NCI-H345 (cell line): Measurements from ENCODE around the gene PPIL3.

Source experiments
- DNase-seq: peaks from one replicate; lab custom pipeline; 2025; lab: John Stamatoyannopoulos, UW

The PPIL3 gene

GRCh38 chr2:200860092-200860795 lies 28.6 kb downstream of the PPIL3 start:
- DNase-seq, result no peak

GRCh38 chr2:200856806-200857205 lies 32.1 kb downstream of the PPIL3 start:
- no peak for DNase-seq

- no peak for DNase-seq
These were observed 36.3 kb downstream of the PPIL3 start for GRCh38 chr2:200852605-200853004.

GRCh38 chr2:200851398-200852248 lies 37.3 kb downstream of the PPIL3 start:
- DNase-seq, result no peak

GRCh38 chr2:200850512-200851256 lies 38.2 kb downstream of the PPIL3 start:
- no peak for DNase-seq

- no peak for DNase-seq
These were observed 40.9 kb downstream of the PPIL3 start for GRCh38 chr2:200847939-200848338.

- DNase-seq, result no peak
These were observed 41.6 kb downstream of the PPIL3 start for GRCh38 chr2:200847269-200847668.

GRCh38 chr2:200845669-200846325 lies 43.1 kb downstream of the PPIL3 start:
- DNase-seq, result no peak

- no peak for DNase-seq
These were observed 43.7 kb downstream of the PPIL3 start for GRCh38 chr2:200845194-200845593.

GRCh38 chr2:200843993-200844948 lies 44.6 kb downstream of the PPIL3 start:
- DNase-seq, result no peak

GRCh38 chr2:200839513-200839912 lies 49.4 kb downstream of the PPIL3 start:
- no peak for DNase-seq

- no peak for DNase-seq
These were observed 54.2 kb downstream of the PPIL3 start for GRCh38 chr2:200834701-200835100.

- no peak for DNase-seq
These were observed 59.6 kb downstream of the PPIL3 start for GRCh38 chr2:200829258-200829655.

GRCh38 chr2:200828572-200829257 lies 60.2 kb downstream of the PPIL3 start:
- no peak for DNase-seq

GRCh38 chr2:200828104-200828503 lies 60.8 kb downstream of the PPIL3 start:
- DNase-seq, result no peak

- DNase-seq, result no peak
These were observed 67.1 kb downstream of the PPIL3 start for GRCh38 chr2:200821686-200822245.
